PC-3 (cell line): ENCODE measurements around the gene PEX5L.

Experiments
- EZH2 ChIP-seq: fragments of 300-600 bp; sonication (generic); IDR thresholded peaks from one replicate; pipeline ENCODE4 v1.6.1; 2017; ENCODE audit warnings: antibody characterized with exemption, mild to moderate bottlenecking, low read length; ENCODE audit not compliant: unreplicated experiment
- EZH2phosphoT487 ChIP-seq: fragments of 300-600 bp; sonication (generic); IDR thresholded peaks from 2 replicates; pipeline ENCODE4 v1.6.1; 2018; ENCODE audit warnings: mild to moderate bottlenecking, antibody characterized with exemption, low read length, borderline replicate concordance
- TF ChIP-seq, protein P1 (sequence below): fragments of 300-600 bp; sonication (generic); conservative IDR thresholded peaks from 2 replicates; pipeline ENCODE4 v1.5.1; 2017; ENCODE audit warnings: antibody characterized with exemption, low read depth, mild to moderate bottlenecking, low read length

- TF ChIP-seq, protein P1, sequence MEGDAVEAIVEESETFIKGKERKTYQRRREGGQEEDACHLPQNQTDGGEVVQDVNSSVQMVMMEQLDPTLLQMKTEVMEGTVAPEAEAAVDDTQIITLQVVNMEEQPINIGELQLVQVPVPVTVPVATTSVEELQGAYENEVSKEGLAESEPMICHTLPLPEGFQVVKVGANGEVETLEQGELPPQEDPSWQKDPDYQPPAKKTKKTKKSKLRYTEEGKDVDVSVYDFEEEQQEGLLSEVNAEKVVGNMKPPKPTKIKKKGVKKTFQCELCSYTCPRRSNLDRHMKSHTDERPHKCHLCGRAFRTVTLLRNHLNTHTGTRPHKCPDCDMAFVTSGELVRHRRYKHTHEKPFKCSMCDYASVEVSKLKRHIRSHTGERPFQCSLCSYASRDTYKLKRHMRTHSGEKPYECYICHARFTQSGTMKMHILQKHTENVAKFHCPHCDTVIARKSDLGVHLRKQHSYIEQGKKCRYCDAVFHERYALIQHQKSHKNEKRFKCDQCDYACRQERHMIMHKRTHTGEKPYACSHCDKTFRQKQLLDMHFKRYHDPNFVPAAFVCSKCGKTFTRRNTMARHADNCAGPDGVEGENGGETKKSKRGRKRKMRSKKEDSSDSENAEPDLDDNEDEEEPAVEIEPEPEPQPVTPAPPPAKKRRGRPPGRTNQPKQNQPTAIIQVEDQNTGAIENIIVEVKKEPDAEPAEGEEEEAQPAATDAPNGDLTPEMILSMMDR = no peak
- TF ChIP-seq EZH2phosphoT487 (no peak), EZH2 (no peak)
Measured at GRCh38 chr3:179760944-179761343, 275.8 kb downstream of the PEX5L start.
